Measurements from ENCODE around the gene ZNF112.
"Not testable (repeated sequence)": the region's sequence is repeated elsewhere in the genome, so short reads cannot be mapped to it uniquely, and the experiment has no call there.

ZNF112 gene

DNA sequence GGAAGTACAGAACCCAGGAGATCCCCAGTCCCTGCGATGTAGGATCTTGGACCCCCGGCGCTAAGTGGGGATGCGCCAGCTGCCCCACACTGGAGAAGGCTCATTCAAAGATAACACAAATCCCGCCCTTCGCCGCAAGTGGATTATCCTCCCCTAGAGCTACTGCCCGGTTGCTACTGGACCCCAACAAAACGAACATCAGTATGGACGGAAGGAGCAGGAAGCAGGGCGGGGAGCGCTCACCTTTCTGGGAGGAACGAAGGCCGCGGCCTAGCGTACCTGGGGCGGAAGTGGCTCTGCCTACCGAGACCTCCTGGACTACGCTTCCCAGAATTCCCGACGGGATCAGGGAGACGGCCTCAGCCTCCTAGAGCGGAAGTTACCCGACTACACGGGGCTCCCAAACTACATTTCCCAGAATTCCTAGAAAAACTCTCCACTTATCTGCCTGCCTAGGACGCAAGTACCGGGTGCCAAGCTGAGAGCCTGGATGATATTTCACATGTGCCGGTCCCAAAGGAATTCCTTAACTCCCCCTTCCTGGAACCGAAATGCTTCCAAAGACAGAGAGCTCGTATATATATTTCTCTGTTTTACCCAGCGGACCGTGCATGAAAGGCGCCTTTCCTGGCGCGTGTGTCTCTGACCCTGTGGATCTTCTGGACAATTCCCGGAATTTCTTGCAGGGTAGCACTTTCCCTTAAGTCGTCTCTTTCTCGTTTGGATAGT, at the start of gene ZNF112:
TSS of gene ZNF112 (minus strand) at position 298 of the 729 bp plus-strand sequence. CDS start 16,141 bp downstream, outside the sequence.
- DNase-seq (ENCODE audit: low read depth in 2 of 2): peak in 1 of 2 donors; percentile 2

GRCh38 chr19:44401139-44402115, 44.9 kb upstream of the ZNF112 start, which contains the start of gene ZNF285:
TSS of gene ZNF285 (minus strand) at chr19:44401608. CDS start at chr19:44397213, 4,395 bp downstream.
- DNase-seq (ENCODE audit: low read depth in 2 of 2): peak; percentile 40 to 63

GRCh38 chr19:44389268-44389667, 32.8 kb upstream of the ZNF112 start:
- DNase-seq (ENCODE audit: low read depth in 2 of 2): not testable (repeated sequence)

DNA sequence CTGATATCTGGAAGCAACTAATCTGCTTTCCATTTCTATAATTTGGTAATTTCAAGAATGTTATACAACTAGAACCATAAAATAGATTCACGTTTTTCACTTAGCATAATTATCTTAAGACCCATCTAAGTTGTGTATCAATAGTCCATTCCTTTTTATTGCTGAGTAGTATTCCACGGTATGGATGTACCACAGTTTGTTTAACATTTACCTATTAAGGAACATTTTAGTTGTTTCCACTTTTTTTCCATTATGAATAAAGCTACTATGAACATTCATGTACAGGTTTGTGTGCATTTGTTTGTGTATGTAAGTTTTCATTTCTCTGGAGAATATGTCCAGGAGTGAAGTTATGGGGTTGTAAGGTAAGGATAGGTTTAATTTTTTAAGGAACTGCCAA, 18.3 kb upstream of the ZNF112 start:
- DNase-seq (ENCODE audit: low read depth in 2 of 2): no peak

DNA sequence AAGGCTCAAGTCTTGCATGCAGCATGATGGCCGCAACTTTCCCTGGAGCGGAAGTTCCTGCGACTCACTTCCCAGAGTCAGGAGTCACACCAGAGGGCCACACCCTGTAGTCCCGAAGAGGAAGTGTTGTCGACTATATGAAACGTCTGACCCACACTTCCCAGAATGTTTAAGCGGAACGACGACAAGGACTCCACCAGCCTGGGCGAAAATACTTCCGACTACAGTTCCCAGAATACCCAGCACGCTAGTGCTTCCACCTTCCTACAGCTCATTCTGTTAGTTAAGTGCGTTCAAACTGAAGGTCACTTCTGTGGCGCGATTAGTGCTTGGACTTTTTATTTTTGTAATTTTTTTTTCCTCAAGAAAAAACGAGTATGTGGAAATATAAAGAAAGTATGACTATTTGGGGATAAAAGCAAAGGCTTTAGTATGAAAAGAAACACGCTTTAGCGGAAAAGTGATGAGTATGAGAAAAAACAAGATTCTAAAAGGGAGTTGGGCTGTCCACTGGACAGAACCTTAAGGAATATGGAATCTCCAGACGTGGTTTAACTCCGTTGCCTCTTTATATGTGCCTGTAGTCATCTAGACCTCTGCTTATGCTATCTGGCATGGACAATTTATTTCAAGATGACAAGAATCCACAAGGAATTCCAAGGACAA, 15.5 kb upstream of the ZNF112 start:
- no peak for DNase-seq (ENCODE audit: low read depth in 2 of 2)

DNA sequence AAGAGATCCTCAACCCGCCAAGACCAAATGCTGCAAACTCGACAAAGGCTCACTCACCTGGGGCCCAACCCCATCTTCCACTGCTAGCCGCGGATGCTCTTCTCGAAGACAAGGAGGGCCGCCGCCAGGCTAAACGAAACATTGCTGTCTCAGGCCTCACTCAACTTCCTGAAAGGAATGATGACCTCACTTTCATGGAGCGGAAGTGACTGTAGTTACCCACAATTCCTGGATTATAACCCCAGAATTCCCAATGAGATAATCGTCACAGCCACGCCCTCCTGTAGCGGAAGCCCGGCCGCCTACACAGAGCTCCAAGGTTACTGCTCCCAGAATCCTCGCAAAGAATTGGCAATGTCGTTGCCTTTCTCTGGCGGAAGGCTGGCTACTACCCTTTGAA, 10.5 kb upstream of the ZNF112 start:
- DNase-seq (ENCODE audit: low read depth in 2 of 2): no peak

- DNase-seq (ENCODE audit: low read depth in 2 of 2): no peak
Measured at GRCh38 chr19:44346556-44346955, 9.9 kb downstream of the ZNF112 start.

GRCh38 chr19:44345959-44346358, 10.5 kb downstream of the ZNF112 start:
- no peak for DNase-seq (ENCODE audit: low read depth in 2 of 2)

- DNase-seq (ENCODE audit: low read depth in 2 of 2): no peak
Measured at GRCh38 chr19:44344255-44344654, 12.2 kb downstream of the ZNF112 start.

DNA sequence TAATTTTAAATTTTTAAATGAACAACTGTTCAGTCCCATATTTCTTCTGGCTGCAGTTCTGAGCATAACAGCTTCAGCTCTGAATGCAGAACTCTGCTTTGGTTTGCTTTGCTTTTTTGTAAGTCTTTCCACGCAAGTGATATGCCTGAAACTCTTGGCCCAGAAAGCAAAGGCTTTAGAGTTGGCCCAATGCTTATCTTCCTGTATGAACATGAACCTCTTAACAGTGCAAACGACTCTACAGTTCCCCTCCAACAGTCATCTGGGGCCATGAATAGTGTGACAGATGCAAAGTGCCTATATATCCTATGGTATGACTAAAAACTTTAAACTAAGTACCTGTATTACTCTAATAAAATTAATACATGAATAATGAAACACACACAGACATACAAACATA, 14.7 kb downstream of the ZNF112 start:
- no peak for DNase-seq (ENCODE audit: low read depth in 2 of 2)

- DNase-seq (ENCODE audit: low read depth in 2 of 2): not testable (repeated sequence)
Measured at GRCh38 chr19:44334639-44335038, 21.8 kb downstream of the ZNF112 start.

DNA sequence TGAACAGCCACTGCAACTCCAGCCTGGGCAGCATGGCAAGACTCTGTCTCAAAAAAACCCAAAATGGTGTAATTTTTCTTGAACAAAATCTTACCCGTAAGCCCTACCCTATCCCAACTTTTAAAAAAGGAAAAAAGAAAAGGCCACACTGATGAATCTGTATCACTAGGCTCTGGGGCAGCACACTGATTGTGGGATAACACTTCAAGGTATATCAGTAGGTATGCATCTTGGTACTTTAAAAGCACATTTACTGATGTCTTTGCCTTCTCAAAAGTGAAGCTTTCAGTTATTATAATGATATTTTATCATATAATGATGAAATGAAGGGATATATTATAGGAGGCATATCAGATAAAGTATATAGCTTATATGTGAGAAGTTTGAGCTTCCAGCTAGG, 24.3 kb downstream of the ZNF112 start:
- no peak for DNase-seq (ENCODE audit: low read depth in 2 of 2)

DNA sequence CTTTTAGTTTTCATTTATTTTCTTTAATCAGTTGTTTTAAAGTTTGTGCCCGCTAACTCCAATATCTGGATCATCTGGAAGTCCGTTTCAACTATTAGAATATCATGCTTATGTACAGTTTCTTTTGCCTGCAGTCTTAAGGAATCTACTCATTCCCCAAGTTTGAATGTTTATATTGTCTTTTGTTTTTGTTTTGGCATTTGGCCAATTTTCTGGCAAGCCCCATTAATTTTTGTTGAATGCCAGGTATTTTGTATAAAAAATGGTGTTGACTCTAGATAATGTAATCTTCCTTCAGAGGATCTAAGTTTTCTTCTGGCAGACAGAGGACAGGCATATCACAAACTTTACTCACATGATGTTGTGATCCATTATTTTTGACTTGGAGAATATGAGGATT, 40.6 kb downstream of the ZNF112 start:
- DNase-seq (ENCODE audit: low read depth in 2 of 2): no peak

DNA sequence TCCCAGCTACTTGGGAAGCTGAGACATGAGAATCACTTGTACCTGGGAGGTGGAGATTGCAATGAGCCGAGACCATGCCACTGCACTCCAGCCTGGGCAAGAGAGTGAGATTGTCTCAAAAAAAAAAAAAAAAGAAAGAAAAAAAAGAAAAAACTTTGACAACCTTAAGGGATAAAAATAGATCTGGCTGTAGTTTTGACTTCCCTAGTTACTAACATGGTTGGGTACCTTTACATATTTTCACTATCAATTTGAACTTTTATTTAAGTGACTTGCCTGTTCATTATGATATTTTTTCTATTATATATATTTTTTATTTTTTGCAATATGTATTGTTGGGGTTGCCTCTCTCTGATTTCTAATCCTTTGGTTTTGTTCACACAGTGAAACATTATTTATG, 43.2 kb downstream of the ZNF112 start:
- no peak for DNase-seq (ENCODE audit: low read depth in 2 of 2)

DNA sequence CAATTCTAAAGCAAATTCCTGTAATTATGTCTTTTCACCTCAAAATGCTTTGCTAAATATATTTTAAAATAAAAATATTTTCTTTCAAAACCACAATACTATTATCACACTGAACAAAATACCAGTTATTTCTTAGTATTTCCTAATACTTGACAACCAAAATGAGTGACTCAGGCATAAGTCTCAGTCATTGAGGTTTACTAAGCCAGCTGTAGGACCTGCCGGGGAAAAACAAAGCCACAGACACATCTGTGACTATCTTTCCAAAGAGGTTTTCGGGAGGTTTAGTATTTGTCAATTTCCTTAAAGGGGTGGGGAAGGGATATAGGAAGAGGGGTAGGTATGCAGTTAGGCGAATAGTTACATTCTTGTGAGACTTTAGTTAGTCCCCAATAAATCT, 48.5 kb downstream of the ZNF112 start:
- DNase-seq (ENCODE audit: low read depth in 2 of 2): no peak

DNA sequence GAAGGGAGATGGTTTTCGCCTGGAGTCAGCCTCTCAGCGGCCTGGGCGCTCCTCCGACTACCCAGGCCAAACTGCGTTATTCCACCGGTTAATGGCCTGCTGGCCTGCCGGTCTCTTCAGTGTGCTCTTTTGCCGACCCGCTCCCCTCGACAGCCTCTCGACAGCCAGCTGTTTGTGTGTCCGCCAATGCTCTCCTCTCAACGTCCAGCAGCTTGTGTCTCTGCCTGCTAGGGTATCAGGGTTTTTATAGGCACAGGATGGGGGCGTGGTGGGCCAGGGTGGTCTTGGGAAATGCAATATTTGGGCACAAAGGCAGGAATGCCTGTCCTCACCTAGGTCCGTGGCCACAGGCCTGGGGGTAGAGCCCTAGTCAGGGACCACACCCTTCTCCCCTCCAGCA, 50.2 kb downstream of the ZNF112 start:
- DNase-seq (ENCODE audit: low read depth in 2 of 2): no peak

GRCh38 chr19:44305457-44305856, 51.0 kb downstream of the ZNF112 start:
- DNase-seq (ENCODE audit: low read depth in 2 of 2): no peak

DNA sequence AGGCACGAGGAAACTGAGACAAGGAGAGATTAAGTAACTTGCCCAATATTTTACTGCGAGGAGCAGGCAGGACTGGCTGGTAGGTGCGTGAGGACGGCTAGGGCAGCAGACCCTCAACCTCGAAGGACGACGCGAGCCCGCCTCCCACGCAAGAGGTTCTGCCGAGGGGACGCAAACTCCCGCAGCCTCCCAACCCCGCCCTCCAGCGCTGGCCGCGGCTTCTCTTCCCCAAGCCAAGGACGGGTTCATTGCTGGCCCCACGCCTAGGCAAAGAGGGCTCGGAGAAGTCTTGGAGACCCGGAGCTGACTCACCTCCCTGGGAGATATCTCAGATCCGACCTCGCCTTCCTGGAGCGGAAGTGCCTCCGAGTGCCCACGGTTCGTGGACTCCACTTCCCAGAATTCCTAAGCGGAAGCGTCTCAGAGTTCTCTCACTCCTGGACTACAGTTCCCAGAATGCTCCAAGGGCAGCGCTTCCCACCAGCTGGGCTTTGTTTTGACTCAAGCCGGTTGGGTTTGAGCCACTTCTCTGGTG, 51.8 kb downstream of the ZNF112 start, which contains the start of gene ZNF235:
TSS of gene ZNF235 (minus strand) at position 367 of the 535 bp plus-strand sequence. CDS start 1,621 bp downstream, outside the sequence.
- DNase-seq (ENCODE audit: low read depth in 2 of 2): peak; percentile 41 to 59

- no peak for DNase-seq (ENCODE audit: low read depth in 2 of 2)
Measured at GRCh38 chr19:44303976-44304568, 52.4 kb downstream of the ZNF112 start.

GRCh38 chr19:44303320-44303719, 53.2 kb downstream of the ZNF112 start:
- no peak for DNase-seq (ENCODE audit: low read depth in 2 of 2)

- DNase-seq (ENCODE audit: low read depth in 2 of 2): no peak
Measured at GRCh38 chr19:44284968-44285367, 71.5 kb downstream of the ZNF112 start.
